Brain microvascular endothelial cell (primary cell): ENCODE data around the gene ARHGAP10.
A peak's percentile ranks its signal among the peaks of the same experiment; 100 is the strongest.

ENCODE experiments used
- DNase-seq: peaks from one replicate; pipeline ENCODE4 v3.0.0-alpha.2; 2020
- H3K27ac ChIP-seq: fragments of 250-450 bp; sonication (Bioruptor Pico); 2 replicates; pipeline ENCODE4 v1.5.1; 2020; ENCODE audit warnings: mild to moderate bottlenecking, moderate library complexity
- H3K27me3 ChIP-seq: fragments of 250-450 bp; sonication (Bioruptor Pico); replicated peaks from 2 replicates; pipeline ENCODE4 v1.5.1; 2020; ENCODE audit warnings: mild to moderate bottlenecking
- H3K36me3 ChIP-seq: fragments of 250-450 bp; sonication (Bioruptor Pico); replicated peaks from 2 replicates; pipeline ENCODE4 v1.5.1; 2020; ENCODE audit warnings: mild to moderate bottlenecking
- H3K4me3 ChIP-seq: 2 replicates; pipeline ENCODE4 v1.5.1; 2011; ENCODE audit warnings: low read depth, mild to moderate bottlenecking, control low read depth, low read length, moderate library complexity
- in situ Hi-C: cut with HindIII; loops from 2 replicates; pipeline ENCODE4 v1.10.0; 2017; ENCODE audit warnings: low sequenced_read_pairs, low pct_ligation_motif_present
- TF ChIP-seq, protein P1 (sequence below): IDR thresholded peaks from 2 replicates; pipeline ENCODE4 v1.5.1; 2011; ENCODE audit warnings: low read depth, mild to moderate bottlenecking, moderate library complexity, low read length, control low read depth, inconsistent platforms; ENCODE audit errors: missing control alignments

The ARHGAP10 gene

GRCh38 chr4:148112231-148112982 is 380.5 kb downstream of the ARHGAP10 start:
- Histone ChIP-seq H3K27ac (no peak overlapping the region), H3K36me3 (no peaks in the 10 kb centered on the region), H3K4me3 (no peak overlapping the region), H3K27me3 (no peaks in the 10 kb centered on the region)
- TF ChIP-seq, protein P1, sequence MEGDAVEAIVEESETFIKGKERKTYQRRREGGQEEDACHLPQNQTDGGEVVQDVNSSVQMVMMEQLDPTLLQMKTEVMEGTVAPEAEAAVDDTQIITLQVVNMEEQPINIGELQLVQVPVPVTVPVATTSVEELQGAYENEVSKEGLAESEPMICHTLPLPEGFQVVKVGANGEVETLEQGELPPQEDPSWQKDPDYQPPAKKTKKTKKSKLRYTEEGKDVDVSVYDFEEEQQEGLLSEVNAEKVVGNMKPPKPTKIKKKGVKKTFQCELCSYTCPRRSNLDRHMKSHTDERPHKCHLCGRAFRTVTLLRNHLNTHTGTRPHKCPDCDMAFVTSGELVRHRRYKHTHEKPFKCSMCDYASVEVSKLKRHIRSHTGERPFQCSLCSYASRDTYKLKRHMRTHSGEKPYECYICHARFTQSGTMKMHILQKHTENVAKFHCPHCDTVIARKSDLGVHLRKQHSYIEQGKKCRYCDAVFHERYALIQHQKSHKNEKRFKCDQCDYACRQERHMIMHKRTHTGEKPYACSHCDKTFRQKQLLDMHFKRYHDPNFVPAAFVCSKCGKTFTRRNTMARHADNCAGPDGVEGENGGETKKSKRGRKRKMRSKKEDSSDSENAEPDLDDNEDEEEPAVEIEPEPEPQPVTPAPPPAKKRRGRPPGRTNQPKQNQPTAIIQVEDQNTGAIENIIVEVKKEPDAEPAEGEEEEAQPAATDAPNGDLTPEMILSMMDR = no peak
- in situ Hi-C loops = no loop called here
- DNase-seq = peak; percentile 3

- TF ChIP-seq, protein P1 = no peak
- in situ Hi-C loops = no loop called here
Observed at GRCh38 chr4:148114436-148114835, 382.5 kb downstream of the ARHGAP10 start.

GRCh38 chr4:148116264-148116663 is 384.4 kb downstream of the ARHGAP10 start:
- no peak for DNase-seq
- H3K27me3 ChIP-seq = no peaks in the 10 kb centered on the region
- H3K27ac ChIP-seq = no peak overlapping the region
- TF ChIP-seq, protein P1 = no peak
- in situ Hi-C loops = no loop called here
- H3K36me3 ChIP-seq = no peaks in the 10 kb centered on the region
- no peak overlapping the region for H3K4me3 ChIP-seq

More at GRCh38 chr4:148114436-148114835, 382.5 kb downstream of the ARHGAP10 start:
- Histone ChIP-seq H3K36me3 (no peaks in the 10 kb centered on the region), H3K27ac (no peak overlapping the region), H3K4me3 (no peak overlapping the region), H3K27me3 (no peaks in the 10 kb centered on the region)
- no peak for DNase-seq

DNA sequence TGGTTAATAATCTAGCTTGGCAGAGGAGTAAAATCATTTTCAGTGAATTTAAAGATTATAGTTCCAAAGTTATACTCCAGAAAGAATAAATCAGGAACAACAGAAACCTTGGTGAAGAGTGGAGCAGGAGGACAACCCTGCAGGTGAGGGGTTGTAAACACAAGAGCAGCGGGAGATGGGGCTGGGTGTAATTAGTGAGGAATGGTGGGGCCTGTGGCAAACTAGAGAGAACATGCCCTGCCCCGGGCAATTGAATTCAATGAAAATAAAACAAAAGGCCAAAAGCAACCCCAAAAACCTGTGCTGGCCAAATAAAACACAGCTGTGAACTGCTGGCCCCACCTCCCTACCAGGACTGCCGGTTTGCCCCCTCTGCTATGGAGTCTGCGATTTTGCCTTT is 385.1 kb downstream of the ARHGAP10 start:
- TF ChIP-seq, protein P1 = no peak
- Histone ChIP-seq H3K27me3 (no peaks in the 10 kb centered on the region), H3K36me3 (no peaks in the 10 kb centered on the region), H3K4me3 (no peak overlapping the region), H3K27ac (no peak overlapping the region)
- DNase-seq = no peak
- in situ Hi-C loops = no loop called here

- TF ChIP-seq, protein P1 = no peak
- no peak for DNase-seq
- Histone ChIP-seq H3K4me3 (no peak overlapping the region), H3K27ac (no peak overlapping the region), H3K36me3 (no peaks in the 10 kb centered on the region), H3K27me3 (no peaks in the 10 kb centered on the region)
- in situ Hi-C loops = no loop called here
Observed at GRCh38 chr4:148118179-148118578, 386.3 kb downstream of the ARHGAP10 start.

- DNase-seq = no peak
- H3K4me3 ChIP-seq = no peak overlapping the region
- in situ Hi-C loops = no loop called here
- H3K27me3 ChIP-seq = no peaks in the 10 kb centered on the region
- no peaks in the 10 kb centered on the region for H3K36me3 ChIP-seq
- no peak overlapping the region for H3K27ac ChIP-seq
- TF ChIP-seq, protein P1 = no peak
Observed at GRCh38 chr4:148118633-148119032, 386.7 kb downstream of the ARHGAP10 start.
